Esophagus squamous epithelium (tissue), 5 donors: ENCODE results near the gene LEFTY1. TPM values are rescaled to one million over a fixed set of nuclear protein-coding genes. Genes with fewer than 3 reads are reported as not detected.
"Not testable (repeated sequence)": the region's sequence is repeated elsewhere in the genome, so short reads cannot be mapped to it uniquely, and the experiment has no call there.

ENCODE experiments used
- DNase-seq: peaks from one replicate; lab custom pipeline; 2025; lab: John Stamatoyannopoulos, UW
- H3K27ac ChIP-seq, 4 donors: fragments of 200-600 bp; sonication (generic); one replicate each; pipeline ENCODE4 v1.5.1; 2016 to 2019; ENCODE audit warnings: mild to moderate bottlenecking in 1 of 4
- H3K27me3 ChIP-seq, 4 donors: fragments of 200-600 bp; sonication (generic); 1 replicate in 3 of 4; 2 replicates in 1 of 4; pipeline versions ENCODE4 v1.5.1 to v1.6.0; 2017 to 2021; ENCODE audit warnings: antibody characterized with exemption in 1 of 4
- H3K36me3 ChIP-seq, 3 donors: fragments of 200-600 bp; sonication (generic); one replicate each; pipeline ENCODE4 v1.5.1; 2016 to 2019
- H3K4me1 ChIP-seq, 3 donors: fragments of 200-600 bp; sonication (generic); one replicate each; pipeline ENCODE4 v1.5.1; 2017 to 2019
- H3K4me3 ChIP-seq, 4 donors: fragments of 200-600 bp; sonication (generic); 1 replicate in 3 of 4; 2 replicates in 1 of 4; pipeline ENCODE4 v1.5.1; 2016 to 2019; ENCODE audit warnings: mild to moderate bottlenecking in 2 of 4, moderate library complexity in 1 of 4
- H3K9me3 ChIP-seq, 3 donors: fragments of 200-600 bp; sonication (generic); one replicate each; pipeline ENCODE4 v1.5.1; 2016 to 2019
- CTCF ChIP-seq, 6 experiments: fragments of 450-650 bp in 4 of 6; fragments of 200-600 bp in 2 of 6; sonication (generic) in 2 of 6; IDR thresholded peaks; one replicate each; pipeline ENCODE4 v1.5.1; 2016 to 2019; ENCODE audit warnings: antibody characterized with exemption in 6 of 6, mild to moderate bottlenecking in 4 of 6, moderate library complexity in 4 of 6
- POLR2A ChIP-seq, 4 donors: fragments of 450-650 bp; IDR thresholded peaks; one replicate each; pipeline ENCODE4 v1.6.1; 2017; ENCODE audit warnings: antibody characterized with exemption in 4 of 4, mild to moderate bottlenecking in 4 of 4, moderate library complexity in 3 of 4
- WGBS, 2 donors: methylation state at CpG; one replicate each; pipeline ENCODE4 v1.1.5; 2018; 5-methylcytosine and 5-hydroxymethylcytosine counted together
- intact Hi-C: fragments of 100-400 bp; cut with DNase I; formaldehyde crosslinking; loops from one replicate; pipeline ENCODE4 v1.15.0; 2022
- total RNA-seq, 4 donors: library from RNA; depleted of rRNA; stranded (reverse); fragments of >200 nt; gene quantifications; one replicate each; pipeline ENCODE4 v1.1.0, GENCODE V29; 2016
- donor health status: DM: yes; HTN: yes; CAD: no.

LEFTY1 gene
- not detected for total RNA-seq

- no peak for TF ChIP-seq CTCF (IDR thresholded peaks at IDR 0.05)
- no peak for TF ChIP-seq POLR2A (IDR thresholded peaks at IDR 0.05)
- DNase-seq: no peak
- Histone ChIP-seq H3K9me3 (no peaks in the 10 kb centered on the region), H3K4me3 (no peak within 1 kb of the TSS), H3K27ac (no peak within 1 kb of the TSS), H3K4me1 (peaks cover 0 to 6% (median 0%) of the 10 kb centered on the region in 3 donors), H3K27me3 (peaks cover 0 to 11% (median 0%) of the 10 kb centered on the region in 4 donors), H3K36me3 (no peaks in the 10 kb centered on the region)
- intact Hi-C loops: no loop called here
- 60 to 68% methylated on average over 2 to 4 of the region's 11 CpGs for WGBS, 2 donors
Measured at GRCh38 chr1:225888898-225889601, at the start of gene LEFTY1. Gene LEFTY1 (minus strand): TSS chr1:225889146. CDS start chr1:225889066, 80 bp downstream.

GRCh38 chr1:225937048-225937968 is 48.4 kb upstream of the LEFTY1 start:
- no peak for DNase-seq
- TF ChIP-seq CTCF (IDR thresholded peaks at IDR 0.05) (no peak), POLR2A (IDR thresholded peaks at IDR 0.05) (no peak)

GRCh38 chr1:225936523-225936922 is 47.6 kb upstream of the LEFTY1 start:
- Histone ChIP-seq H3K27me3 (no peaks in the 10 kb centered on the region), H3K4me1 (peaks cover 3 to 22% (median 11%) of the 10 kb centered on the region in 3 donors), H3K27ac (no peak overlapping the region), H3K4me3 (no peak overlapping the region), H3K9me3 (no peaks in the 10 kb centered on the region), H3K36me3 (no peaks in the 10 kb centered on the region)
- WGBS, 2 donors: 30 to 93% methylated on average over 2 of the region's 3 CpGs
- no peak for TF ChIP-seq CTCF (IDR thresholded peaks at IDR 0.05)
- no peak for TF ChIP-seq POLR2A (IDR thresholded peaks at IDR 0.05)
- no peak for DNase-seq
- intact Hi-C loops: no loop called here

More at GRCh38 chr1:225937048-225937968, 48.4 kb upstream of the LEFTY1 start:
- Histone ChIP-seq H3K36me3 (no peaks in the 10 kb centered on the region), H3K4me3 (no peak overlapping the region), H3K9me3 (no peaks in the 10 kb centered on the region), H3K4me1 (peaks cover 3 to 27% (median 13%) of the 10 kb centered on the region in 3 donors), H3K27ac (no peak overlapping the region), H3K27me3 (no peaks in the 10 kb centered on the region)
- WGBS, 2 donors: 91 to 95% methylated on average over 8 to 17 of the region's 21 CpGs
- intact Hi-C loops: no loop called here

GRCh38 chr1:225936086-225936485 is 47.1 kb upstream of the LEFTY1 start:
- intact Hi-C loops, H3K27ac ChIP-seq, H3K9me3 ChIP-seq, H3K36me3 ChIP-seq, DNase-seq, H3K27me3 ChIP-seq, H3K4me3 ChIP-seq: not testable (repeated sequence)
- 45 to 51% methylated on average over 7 to 8 of the region's 8 CpGs for WGBS, 2 donors
- H3K4me1 ChIP-seq: peaks cover 3 to 17% (median 7%) of the 10 kb centered on the region in 3 donors

GRCh38 chr1:225934711-225935110 is 45.8 kb upstream of the LEFTY1 start:
- Histone ChIP-seq H3K4me3 (no peak overlapping the region), H3K27ac (no peak overlapping the region), H3K27me3 (no peaks in the 10 kb centered on the region), H3K9me3 (no peaks in the 10 kb centered on the region), H3K36me3 (no peaks in the 10 kb centered on the region), H3K4me1 (peaks cover 0 to 7% (median 3%) of the 10 kb centered on the region in 3 donors)
- no peak for DNase-seq
- intact Hi-C loops: no loop called here
- WGBS, 2 donors: 84 to 93% methylated on average over 5 of the region's 5 CpGs
- no peak for TF ChIP-seq POLR2A (IDR thresholded peaks at IDR 0.05)
- no peak for TF ChIP-seq CTCF (IDR thresholded peaks at IDR 0.05)
